ENCODE measurements around the gene SLC25A51.
"Not testable (repeated sequence)": the region's sequence is repeated elsewhere in the genome, so short reads cannot be mapped to it uniquely, and the experiment has no call there.

Gene SLC25A51

GRCh38 chr9:37914154-37914551 lies 10.2 kb upstream of the SLC25A51 start:
- H3K27ac ChIP-seq (ENCODE audit: low read depth, low read length), result no peak overlapping the region
- H3K4me1 ChIP-seq (ENCODE audit: control insufficient read depth in 1 of 2, insufficient read depth in 2 of 2, low read length in 2 of 2), result peaks cover 0 to 3% of the 10 kb centered on the region in 2 donors
- no peak overlapping the region for H3K9ac ChIP-seq (ENCODE audit: low read depth in 1 of 2, low read length in 2 of 2)
- no peak overlapping the region for H3K4me3 ChIP-seq (ENCODE audit: low read depth in 1 of 2, low read length in 2 of 2)
- no peaks in the 10 kb centered on the region for H3K27me3 ChIP-seq (ENCODE audit: control insufficient read depth in 1 of 2, insufficient read depth in 2 of 2, low read length in 2 of 2)
- H3K9me3 ChIP-seq (ENCODE audit: control insufficient read depth in 1 of 2, low read length in 2 of 2), result no peaks in the 10 kb centered on the region
- H3K36me3 ChIP-seq (ENCODE audit: control insufficient read depth in 1 of 2, insufficient read depth in 2 of 2, low read length in 2 of 2), result peaks cover 3 to 19% of the 10 kb centered on the region in 2 donors

- Histone ChIP-seq H3K4me1 (ENCODE audit: control insufficient read depth in 1 of 2, insufficient read depth in 2 of 2, low read length in 2 of 2) (peaks cover 0 to 3% of the 10 kb centered on the region in 2 donors), H3K36me3 (ENCODE audit: control insufficient read depth in 1 of 2, insufficient read depth in 2 of 2, low read length in 2 of 2) (peaks cover 0 to 15% of the 10 kb centered on the region in 2 donors), H3K27ac (ENCODE audit: low read depth, low read length) (no peak overlapping the region), H3K4me3 (ENCODE audit: low read depth in 1 of 2, low read length in 2 of 2) (no peak overlapping the region), H3K9ac (ENCODE audit: low read depth in 1 of 2, low read length in 2 of 2) (no peak overlapping the region), H3K27me3 (ENCODE audit: control insufficient read depth in 1 of 2, insufficient read depth in 2 of 2, low read length in 2 of 2) (no peaks in the 10 kb centered on the region), H3K9me3 (ENCODE audit: control insufficient read depth in 1 of 2, low read length in 2 of 2) (no peaks in the 10 kb centered on the region)
Observed at GRCh38 chr9:37913480-37914153, 9.7 kb upstream of the SLC25A51 start.

GRCh38 chr9:37911271-37911681 lies 7.3 kb upstream of the SLC25A51 start:
- Histone ChIP-seq H3K9me3 (ENCODE audit: control insufficient read depth in 1 of 2, low read length in 2 of 2) (no peaks in the 10 kb centered on the region), H3K27ac (ENCODE audit: low read depth, low read length) (no peak overlapping the region), H3K4me3 (ENCODE audit: low read depth in 1 of 2, low read length in 2 of 2) (no peak overlapping the region), H3K27me3 (ENCODE audit: control insufficient read depth in 1 of 2, insufficient read depth in 2 of 2, low read length in 2 of 2) (no peaks in the 10 kb centered on the region), H3K36me3 (ENCODE audit: control insufficient read depth in 1 of 2, insufficient read depth in 2 of 2, low read length in 2 of 2) (no peaks in the 10 kb centered on the region), H3K4me1 (ENCODE audit: control insufficient read depth in 1 of 2, insufficient read depth in 2 of 2, low read length in 2 of 2) (peaks cover 0 to 3% of the 10 kb centered on the region in 2 donors), H3K9ac (ENCODE audit: low read depth in 1 of 2, low read length in 2 of 2) (peak overlapping the region in 1 of 2 donors; percentile 6)

- no peaks in the 10 kb centered on the region for H3K27me3 ChIP-seq (ENCODE audit: control insufficient read depth in 1 of 2, insufficient read depth in 2 of 2, low read length in 2 of 2)
- no peaks in the 10 kb centered on the region for H3K9me3 ChIP-seq (ENCODE audit: control insufficient read depth in 1 of 2, low read length in 2 of 2)
- H3K9ac ChIP-seq (ENCODE audit: low read depth in 1 of 2, low read length in 2 of 2), result no peak overlapping the region
- H3K4me1 ChIP-seq (ENCODE audit: control insufficient read depth in 1 of 2, insufficient read depth in 2 of 2, low read length in 2 of 2), result peaks cover 0 to 3% of the 10 kb centered on the region in 2 donors
- H3K4me3 ChIP-seq (ENCODE audit: low read depth in 1 of 2, low read length in 2 of 2), result no peak overlapping the region
- no peaks in the 10 kb centered on the region for H3K36me3 ChIP-seq (ENCODE audit: control insufficient read depth in 1 of 2, insufficient read depth in 2 of 2, low read length in 2 of 2)
- H3K27ac ChIP-seq (ENCODE audit: low read depth, low read length), result no peak overlapping the region
Observed at GRCh38 chr9:37910271-37910670, 6.3 kb upstream of the SLC25A51 start.

GRCh38 chr9:37909836-37910235 lies 5.9 kb upstream of the SLC25A51 start:
- not testable (repeated sequence) for H3K4me3 ChIP-seq (ENCODE audit: low read depth in 1 of 2, low read length in 2 of 2); H3K4me1 ChIP-seq (ENCODE audit: control insufficient read depth in 1 of 2, insufficient read depth in 2 of 2, low read length in 2 of 2); H3K27ac ChIP-seq (ENCODE audit: low read depth, low read length); H3K9me3 ChIP-seq (ENCODE audit: control insufficient read depth in 1 of 2, low read length in 2 of 2); H3K27me3 ChIP-seq (ENCODE audit: control insufficient read depth in 1 of 2, insufficient read depth in 2 of 2, low read length in 2 of 2); H3K9ac ChIP-seq (ENCODE audit: low read depth in 1 of 2, low read length in 2 of 2); H3K36me3 ChIP-seq (ENCODE audit: control insufficient read depth in 1 of 2, insufficient read depth in 2 of 2, low read length in 2 of 2)

GRCh38 chr9:37909326-37909725 lies 5.4 kb upstream of the SLC25A51 start:
- H3K9me3 ChIP-seq (ENCODE audit: control insufficient read depth in 1 of 2, low read length in 2 of 2), result no peaks in the 10 kb centered on the region
- H3K36me3 ChIP-seq (ENCODE audit: control insufficient read depth in 1 of 2, insufficient read depth in 2 of 2, low read length in 2 of 2), result no peaks in the 10 kb centered on the region
- no peak overlapping the region for H3K27ac ChIP-seq (ENCODE audit: low read depth, low read length)
- no peak overlapping the region for H3K9ac ChIP-seq (ENCODE audit: low read depth in 1 of 2, low read length in 2 of 2)
- no peak overlapping the region for H3K4me3 ChIP-seq (ENCODE audit: low read depth in 1 of 2, low read length in 2 of 2)
- H3K27me3 ChIP-seq (ENCODE audit: control insufficient read depth in 1 of 2, insufficient read depth in 2 of 2, low read length in 2 of 2), result no peaks in the 10 kb centered on the region
- H3K4me1 ChIP-seq (ENCODE audit: control insufficient read depth in 1 of 2, insufficient read depth in 2 of 2, low read length in 2 of 2), result peaks cover 9 to 11% of the 10 kb centered on the region in 2 donors

- Histone ChIP-seq H3K9ac (ENCODE audit: low read depth in 1 of 2, low read length in 2 of 2) (no peak overlapping the region), H3K9me3 (ENCODE audit: control insufficient read depth in 1 of 2, low read length in 2 of 2) (no peaks in the 10 kb centered on the region), H3K36me3 (ENCODE audit: control insufficient read depth in 1 of 2, insufficient read depth in 2 of 2, low read length in 2 of 2) (no peaks in the 10 kb centered on the region), H3K27me3 (ENCODE audit: control insufficient read depth in 1 of 2, insufficient read depth in 2 of 2, low read length in 2 of 2) (no peaks in the 10 kb centered on the region), H3K27ac (ENCODE audit: low read depth, low read length) (no peak overlapping the region), H3K4me1 (ENCODE audit: control insufficient read depth in 1 of 2, insufficient read depth in 2 of 2, low read length in 2 of 2) (peaks cover 10 to 11% of the 10 kb centered on the region in 2 donors), H3K4me3 (ENCODE audit: low read depth in 1 of 2, low read length in 2 of 2) (no peak overlapping the region)
Observed at GRCh38 chr9:37908698-37909186, 4.8 kb upstream of the SLC25A51 start.

GRCh38 chr9:37908283-37908682 lies 4.4 kb upstream of the SLC25A51 start:
- H3K4me3 ChIP-seq (ENCODE audit: low read depth in 1 of 2, low read length in 2 of 2), result no peak overlapping the region
- peaks cover 8 to 11% of the 10 kb centered on the region in 2 donors for H3K4me1 ChIP-seq (ENCODE audit: control insufficient read depth in 1 of 2, insufficient read depth in 2 of 2, low read length in 2 of 2)
- no peaks in the 10 kb centered on the region for H3K36me3 ChIP-seq (ENCODE audit: control insufficient read depth in 1 of 2, insufficient read depth in 2 of 2, low read length in 2 of 2)
- H3K9me3 ChIP-seq (ENCODE audit: control insufficient read depth in 1 of 2, low read length in 2 of 2), result no peaks in the 10 kb centered on the region
- no peak overlapping the region for H3K9ac ChIP-seq (ENCODE audit: low read depth in 1 of 2, low read length in 2 of 2)
- H3K27ac ChIP-seq (ENCODE audit: low read depth, low read length), result no peak overlapping the region
- H3K27me3 ChIP-seq (ENCODE audit: control insufficient read depth in 1 of 2, insufficient read depth in 2 of 2, low read length in 2 of 2), result no peaks in the 10 kb centered on the region

GRCh38 chr9:37906312-37907239 lies 2.6 kb upstream of the SLC25A51 start:
- H3K27me3 ChIP-seq (ENCODE audit: control insufficient read depth in 1 of 2, insufficient read depth in 2 of 2, low read length in 2 of 2), result no peaks in the 10 kb centered on the region
- peaks cover 21 to 24% of the 10 kb centered on the region in 2 donors for H3K4me1 ChIP-seq (ENCODE audit: control insufficient read depth in 1 of 2, insufficient read depth in 2 of 2, low read length in 2 of 2)
- no peak overlapping the region for H3K27ac ChIP-seq (ENCODE audit: low read depth, low read length)
- no peaks in the 10 kb centered on the region for H3K36me3 ChIP-seq (ENCODE audit: control insufficient read depth in 1 of 2, insufficient read depth in 2 of 2, low read length in 2 of 2)
- no peak overlapping the region for H3K4me3 ChIP-seq (ENCODE audit: low read depth in 1 of 2, low read length in 2 of 2)
- no peak overlapping the region for H3K9ac ChIP-seq (ENCODE audit: low read depth in 1 of 2, low read length in 2 of 2)
- no peaks in the 10 kb centered on the region for H3K9me3 ChIP-seq (ENCODE audit: control insufficient read depth in 1 of 2, low read length in 2 of 2)

- Histone ChIP-seq H3K27ac (ENCODE audit: low read depth, low read length) (no peak overlapping the region), H3K36me3 (ENCODE audit: control insufficient read depth in 1 of 2, insufficient read depth in 2 of 2, low read length in 2 of 2) (no peaks in the 10 kb centered on the region), H3K4me1 (ENCODE audit: control insufficient read depth in 1 of 2, insufficient read depth in 2 of 2, low read length in 2 of 2) (peaks cover 21 to 24% of the 10 kb centered on the region in 2 donors), H3K27me3 (ENCODE audit: control insufficient read depth in 1 of 2, insufficient read depth in 2 of 2, low read length in 2 of 2) (no peaks in the 10 kb centered on the region), H3K9ac (ENCODE audit: low read depth in 1 of 2, low read length in 2 of 2) (no peak overlapping the region), H3K4me3 (ENCODE audit: low read depth in 1 of 2, low read length in 2 of 2) (no peak overlapping the region), H3K9me3 (ENCODE audit: control insufficient read depth in 1 of 2, low read length in 2 of 2) (no peaks in the 10 kb centered on the region)
Observed at GRCh38 chr9:37905776-37906175, 1.8 kb upstream of the SLC25A51 start.
